CD14-positive monocyte (primary cell): ENCODE results near the gene NEU1. TPM values are rescaled to one million over a fixed set of nuclear protein-coding genes. Genes with fewer than 3 reads are reported as not detected.

Source experiments
- DNase-seq, 3 donors: peaks; one replicate each; pipeline ENCODE4 v3.0.0-alpha.2; 2011 to 2022
- H2AFZ ChIP-seq: 2 replicates; pipeline ENCODE4 v1.6.0; 2012; ENCODE audit warnings: mild to moderate bottlenecking, low read depth, low read length, inconsistent platforms; ENCODE audit not compliant: insufficient read depth, poor library complexity, severe bottlenecking
- H3K27ac ChIP-seq, 2 donors: 1 replicate in 1 of 2; 2 replicates in 1 of 2; pipeline ENCODE4 v1.5.1; 2012 to 2013; ENCODE audit warnings: low read length in 2 of 2, control low read depth in 1 of 2, inconsistent platforms in 1 of 2, low read depth in 1 of 2, mild to moderate bottlenecking in 1 of 2
- H3K27me3 ChIP-seq, 2 donors: one replicate each; pipeline versions ENCODE4 v1.6.0 to v1.6.1; 2011 to 2013; ENCODE audit warnings: low read length in 2 of 2; ENCODE audit not compliant: control insufficient read depth in 2 of 2, insufficient read depth in 2 of 2
- H3K36me3 ChIP-seq, 2 donors: replicated peaks in 1 of 2; 1 replicate in 1 of 2; 2 replicates in 1 of 2; pipeline versions ENCODE4 v1.5.1 to v1.6.1; 2012 to 2013; ENCODE audit warnings: low read length in 2 of 2, control low read depth in 1 of 2, inconsistent platforms in 1 of 2, mild to moderate bottlenecking in 1 of 2; ENCODE audit not compliant: insufficient read depth in 2 of 2, control insufficient read depth in 1 of 2
- H3K4me1 ChIP-seq, 2 donors: 1 replicate in 1 of 2; 2 replicates in 1 of 2; pipeline versions ENCODE4 v1.5.1 to v1.6.1; 2012 to 2013; ENCODE audit warnings: low read length in 2 of 2, control low read depth in 1 of 2, inconsistent platforms in 1 of 2, mild to moderate bottlenecking in 1 of 2, moderate library complexity in 1 of 2; ENCODE audit not compliant: insufficient read depth in 2 of 2, control insufficient read depth in 1 of 2
- H3K4me2 ChIP-seq: replicated peaks from 2 replicates; pipeline ENCODE3; 2012; ENCODE audit warnings: low read length, moderate library complexity, mild to moderate bottlenecking; ENCODE audit not compliant: poor library complexity, severe bottlenecking; ENCODE audit errors: extremely low read depth
- H3K4me3 ChIP-seq, 3 experiments: fragments of 200-600 bp in 1 of 3; sonication (generic) in 1 of 3; replicated peaks in 1 of 3; 1 replicate in 2 of 3; 2 replicates in 1 of 3; pipeline ENCODE4 v1.5.1; 2011 to 2013; ENCODE audit warnings: low read length in 3 of 3, mild to moderate bottlenecking in 3 of 3, control low read depth in 2 of 3, low read depth in 2 of 3, inconsistent platforms in 1 of 3, moderate library complexity in 1 of 3
- H3K79me2 ChIP-seq: 2 replicates; pipeline ENCODE4 v1.6.0; 2012; ENCODE audit warnings: mild to moderate bottlenecking, control low read depth, inconsistent platforms, low read length, moderate library complexity; ENCODE audit not compliant: insufficient read depth
- H3K9ac ChIP-seq: 2 replicates; pipeline ENCODE4 v1.6.0; 2017; ENCODE audit warnings: low read length, mild to moderate bottlenecking; ENCODE audit not compliant: insufficient read depth, poor library complexity, severe bottlenecking
- H3K9me3 ChIP-seq, 2 donors: replicated peaks in 1 of 2; 1 replicate in 1 of 2; 2 replicates in 1 of 2; pipeline versions ENCODE4 v1.5.1 to v1.6.1; 2012 to 2013; ENCODE audit warnings: low read length in 2 of 2, control low read depth in 1 of 2; ENCODE audit not compliant: control insufficient read depth in 1 of 2, insufficient read depth in 1 of 2
- H4K20me1 ChIP-seq: 2 replicates; pipeline ENCODE4 v1.6.0; 2012; ENCODE audit warnings: mild to moderate bottlenecking, low read length, control low read depth, moderate library complexity; ENCODE audit not compliant: insufficient read depth
- H3K27ac Mint-ChIP-seq, 7 donors: one replicate each; pipeline ENCODE4 v1.8.0; 2020; ENCODE audit warnings: mild to moderate bottlenecking in 7 of 7, mixed read lengths in 7 of 7, moderate library complexity in 6 of 7, inconsistent platforms in 2 of 7
- H3K27me3 Mint-ChIP-seq, 3 donors: one replicate each; pipeline ENCODE4 v1.8.0; 2021 to 2022; ENCODE audit warnings: low read depth in 3 of 3, mild to moderate bottlenecking in 3 of 3, mixed read lengths in 3 of 3, moderate library complexity in 3 of 3, inconsistent platforms in 1 of 3
- H3K36me3 Mint-ChIP-seq, 2 donors: one replicate each; pipeline ENCODE4 v1.8.0; 2020; ENCODE audit warnings: mixed read lengths in 2 of 2, inconsistent platforms in 1 of 2, mild to moderate bottlenecking in 1 of 2
- H3K4me1 Mint-ChIP-seq: one replicate; pipeline ENCODE4 v1.8.0; 2020; ENCODE audit warnings: mild to moderate bottlenecking, mixed read lengths
- H3K4me3 Mint-ChIP-seq, 2 donors: one replicate each; pipeline ENCODE4 v1.8.0; 2020; ENCODE audit warnings: mild to moderate bottlenecking in 2 of 2, mixed read lengths in 2 of 2, moderate library complexity in 1 of 2
- H3K9me3 Mint-ChIP-seq, 7 donors: one replicate each; pipeline ENCODE4 v1.8.0; 2020 to 2022; ENCODE audit warnings: mixed read lengths in 7 of 7, mild to moderate bottlenecking in 6 of 7, moderate library complexity in 6 of 7, inconsistent platforms in 2 of 7
- WGBS: methylation state at CpG from one replicate; pipeline ENCODE4 v1.1.5; 2013; ENCODE audit warnings: missing lambda C conversion rate; ENCODE audit not compliant: insufficient coverage; 5-methylcytosine and 5-hydroxymethylcytosine counted together
- intact Hi-C, 2 donors: fragments of 100-400 bp; cut with micrococcal nuclease; formaldehyde crosslinking; loops; one replicate each; pipeline versions ENCODE4 v1.15.0 to v1.15.1; 2023
- polyA plus RNA-seq, 3 donors: library from polyadenylated mRNA; depleted of rRNA in 1 of 3; unstranded in 2 of 3; stranded (reverse) in 1 of 3; fragments of 300-500 nt in 2 of 3; fragments of >200 nt in 1 of 3; fragmentation: Illumina TruSeq in 2 of 3; gene quantifications; 1 replicate in 2 of 3; 2 replicates in 1 of 3; pipeline ENCODE4 v1.2.3, GENCODE V29; 2012 to 2021
- TF ChIP-seq, protein P1 (sequence below): fragments of 200-600 bp; IDR thresholded peaks from one replicate; pipeline ENCODE4 v1.8.0; 2022; ENCODE audit warnings: antibody characterized with exemption, mild to moderate bottlenecking

NEU1 gene
- polyA plus RNA-seq, 3 donors = 70.2 to 89.5 (median 81.8) TPM

DNA sequence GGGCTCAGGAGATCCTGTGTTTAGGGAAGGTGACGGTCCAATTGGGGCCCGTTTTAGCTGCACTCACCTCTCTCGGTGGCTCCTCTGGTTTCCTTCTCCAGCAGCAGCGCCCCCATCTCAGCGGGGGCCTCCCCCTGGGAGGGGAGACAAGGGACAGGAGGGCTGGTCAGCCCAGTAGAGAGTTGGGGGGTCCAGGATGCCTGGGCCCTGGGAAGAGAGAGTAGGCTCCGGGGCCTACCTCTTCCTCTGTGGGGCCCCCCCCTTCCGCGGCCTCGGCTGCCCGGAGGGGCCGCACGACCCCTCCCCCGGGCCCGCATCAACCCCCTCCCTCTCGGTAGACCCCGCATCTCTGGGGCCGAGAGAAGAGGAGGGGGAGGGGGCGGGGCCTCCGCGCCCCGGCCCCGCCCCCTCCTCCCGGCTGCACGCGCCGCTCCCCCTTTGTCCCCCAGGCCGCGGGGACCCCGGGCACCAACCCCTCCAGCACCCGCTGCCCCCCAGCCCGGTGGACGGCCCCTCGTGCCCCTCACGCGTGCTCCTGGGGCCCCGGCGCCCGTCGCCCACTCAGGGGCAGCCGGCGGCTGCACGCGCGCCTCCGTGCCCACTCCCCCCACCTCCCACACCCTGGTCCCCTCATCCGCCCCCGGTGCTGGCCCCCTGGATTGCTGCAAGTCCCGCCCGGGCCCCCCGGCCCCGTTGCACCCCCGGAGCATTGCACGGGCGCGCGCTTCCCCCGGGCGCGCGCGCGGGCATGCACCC is 34.4 kb upstream of the NEU1 start:
- intact Hi-C loops = loop anchor here (5.0 kb wide), 3 partner anchors 35 to 60 kb away; partner anchors contain the start of genes NELFE (in 1 of the 2), NEU1 (in 1 of the 2) and SKIC2 (in 1 of the 2)
- H3K4me1 Mint-ChIP-seq = peaks cover 35% of the 10 kb centered on the region

DNA sequence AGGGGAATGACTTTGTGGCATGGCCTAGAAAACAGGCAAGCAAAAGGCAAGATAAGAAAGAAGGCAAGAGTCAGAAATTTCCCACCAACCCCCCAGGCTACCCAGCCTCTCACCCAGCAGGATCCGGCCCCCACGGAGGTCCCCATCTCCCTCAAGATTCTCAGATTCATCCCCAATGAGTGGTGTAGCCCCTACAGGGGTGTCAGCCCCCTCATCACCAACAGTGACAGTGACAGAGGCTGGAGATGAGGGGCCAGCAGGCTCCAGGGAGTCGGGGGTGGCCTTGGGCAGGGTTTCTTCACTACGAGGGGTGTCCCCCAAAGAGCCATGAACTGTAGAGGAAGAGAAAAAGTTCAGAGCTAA is 33.9 kb upstream of the NEU1 start:
- Mint-ChIP-seq H3K9me3 (no peaks in the 10 kb centered on the region), H3K4me3 (peak overlapping the region; percentile 72), H3K27ac (peak overlapping the region in 6 of 7 donors; percentile 13 to 85 (median 60)), H3K36me3 (peaks cover 19 to 33% of the 10 kb centered on the region in 2 donors), H3K27me3 (no peaks in the 10 kb centered on the region), H3K4me1 (peaks cover 35% of the 10 kb centered on the region)
- intact Hi-C loops = loop anchor here (5.0 kb wide), 3 partner anchors 34 to 61 kb away; partner anchors contain the start of genes NELFE (in 1 of the 2), NEU1 (in 1 of the 2) and SKIC2 (in 1 of the 2)
- peak overlapping the region in 2 of 3 experiments; percentile 73 to 97 for H3K4me3 ChIP-seq
- H4K20me1 ChIP-seq = no peaks in the 10 kb centered on the region
- peak overlapping the region; percentile 2 to 61 for H3K27ac ChIP-seq
- H3K79me2 ChIP-seq = peaks cover 17% of the 10 kb centered on the region
- H3K4me1 ChIP-seq = peaks cover 33 to 48% of the 10 kb centered on the region in 2 donors
- WGBS = 56% methylated on average over 4 of the region's 4 CpGs
- H3K9ac ChIP-seq = peak overlapping the region; percentile 73
- H3K4me2 ChIP-seq = peak overlapping the region; percentile 82
- H2AFZ ChIP-seq = peak overlapping the region; percentile 96
- no peaks in the 10 kb centered on the region for H3K27me3 ChIP-seq
- peaks cover 22 to 35% of the 10 kb centered on the region in 2 donors for H3K36me3 ChIP-seq
- H3K9me3 ChIP-seq = no peaks in the 10 kb centered on the region
- DNase-seq = no peak
- TF ChIP-seq, protein P1, sequence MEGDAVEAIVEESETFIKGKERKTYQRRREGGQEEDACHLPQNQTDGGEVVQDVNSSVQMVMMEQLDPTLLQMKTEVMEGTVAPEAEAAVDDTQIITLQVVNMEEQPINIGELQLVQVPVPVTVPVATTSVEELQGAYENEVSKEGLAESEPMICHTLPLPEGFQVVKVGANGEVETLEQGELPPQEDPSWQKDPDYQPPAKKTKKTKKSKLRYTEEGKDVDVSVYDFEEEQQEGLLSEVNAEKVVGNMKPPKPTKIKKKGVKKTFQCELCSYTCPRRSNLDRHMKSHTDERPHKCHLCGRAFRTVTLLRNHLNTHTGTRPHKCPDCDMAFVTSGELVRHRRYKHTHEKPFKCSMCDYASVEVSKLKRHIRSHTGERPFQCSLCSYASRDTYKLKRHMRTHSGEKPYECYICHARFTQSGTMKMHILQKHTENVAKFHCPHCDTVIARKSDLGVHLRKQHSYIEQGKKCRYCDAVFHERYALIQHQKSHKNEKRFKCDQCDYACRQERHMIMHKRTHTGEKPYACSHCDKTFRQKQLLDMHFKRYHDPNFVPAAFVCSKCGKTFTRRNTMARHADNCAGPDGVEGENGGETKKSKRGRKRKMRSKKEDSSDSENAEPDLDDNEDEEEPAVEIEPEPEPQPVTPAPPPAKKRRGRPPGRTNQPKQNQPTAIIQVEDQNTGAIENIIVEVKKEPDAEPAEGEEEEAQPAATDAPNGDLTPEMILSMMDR = no peak

More for the DNA sequence above, 34.4 kb upstream of the NEU1 start:
- Histone ChIP-seq H3K27ac (peak overlapping the region; percentile 2 to 61), H3K36me3 (peaks cover 18 to 30% of the 10 kb centered on the region in 2 donors), H3K9ac (peak overlapping the region; percentile 73), H3K79me2 (peaks cover 17% of the 10 kb centered on the region), H3K4me3 (peak overlapping the region; percentile 73 to 97 (median 73)), H3K4me2 (peak overlapping the region; percentile 82), H3K9me3 (no peaks in the 10 kb centered on the region), H3K4me1 (peaks cover 34 to 50% of the 10 kb centered on the region in 2 donors), H2AFZ (peak overlapping the region; percentile 96), H3K27me3 (no peaks in the 10 kb centered on the region), H4K20me1 (no peaks in the 10 kb centered on the region)
- no peaks in the 10 kb centered on the region for H3K9me3 Mint-ChIP-seq
- 1% methylated on average over 21 of the region's 62 CpGs for WGBS
- TF ChIP-seq, protein P1 = no peak
- no peaks in the 10 kb centered on the region for H3K27me3 Mint-ChIP-seq
- DNase-seq = no peak
- peak overlapping the region in 4 of 7 donors; percentile 13 to 85 (median 67) for H3K27ac Mint-ChIP-seq
- H3K4me3 Mint-ChIP-seq = peak overlapping the region; percentile 72
- peaks cover 18 to 28% of the 10 kb centered on the region in 2 donors for H3K36me3 Mint-ChIP-seq
